ENCODE results near the gene ALDH2.
"Not testable (repeated sequence)": the region's sequence is repeated elsewhere in the genome, so short reads cannot be mapped to it uniquely, and the experiment has no call there.

Gene ALDH2

DNA sequence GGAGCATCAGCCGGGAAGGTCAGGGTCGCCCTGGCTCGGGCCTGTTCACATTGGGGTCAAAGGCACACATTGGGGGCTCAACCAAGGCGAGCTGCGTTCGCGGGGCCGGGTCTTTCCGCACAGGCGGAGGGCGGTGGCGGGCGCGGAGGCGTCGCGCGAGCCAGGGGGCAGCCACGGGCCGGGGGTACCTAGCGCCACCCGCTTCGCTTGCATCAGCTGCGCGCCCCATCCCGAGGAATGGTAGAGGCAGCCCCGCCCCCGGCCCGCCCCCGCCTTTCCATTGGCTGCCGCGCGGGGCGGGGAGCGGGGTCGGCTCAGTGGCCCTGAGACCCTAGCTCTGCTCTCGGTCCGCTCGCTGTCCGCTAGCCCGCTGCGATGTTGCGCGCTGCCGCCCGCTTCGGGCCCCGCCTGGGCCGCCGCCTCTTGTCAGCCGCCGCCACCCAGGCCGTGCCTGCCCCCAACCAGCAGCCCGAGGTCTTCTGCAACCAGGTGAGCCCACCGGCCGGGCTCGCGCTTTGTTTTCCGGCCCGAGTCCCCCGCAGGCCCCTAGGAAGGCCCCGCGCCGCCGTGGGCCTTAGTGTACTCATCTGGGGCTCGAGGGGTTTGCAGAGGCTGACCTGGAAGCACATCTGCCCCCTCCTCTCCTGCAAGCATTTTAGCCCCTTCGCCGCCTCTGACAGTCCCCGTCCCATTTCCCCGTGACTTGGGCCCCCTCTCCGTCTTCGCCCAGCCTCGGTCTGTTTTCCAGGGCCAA, at the start of gene ALDH2:
TSS of gene ALDH2 (plus strand) at position 326 of the 754 bp plus-strand sequence. CDS start at position 376, 50 bp downstream.
- peak; percentile 95 for ATAC-seq
- TF ChIP-seq OSR1 (CRISPR knock-in tag; IDR thresholded peaks at IDR 0.05) (no peak), GLIS3 (CRISPR knock-in tag; IDR thresholded peaks at IDR 0.05) (no peak), ZFP3 (CRISPR knock-in tag; IDR thresholded peaks at IDR 0.05) (no peak), ZNF70 (CRISPR knock-in tag; IDR thresholded peaks at IDR 0.05) (no peak), ZNF8 (CRISPR knock-in tag; IDR thresholded peaks at IDR 0.05) (no peak), CSDC2 (CRISPR knock-in tag; IDR thresholded peaks at IDR 0.05) (no peak)
- TF ChIP-seq, protein P1, sequence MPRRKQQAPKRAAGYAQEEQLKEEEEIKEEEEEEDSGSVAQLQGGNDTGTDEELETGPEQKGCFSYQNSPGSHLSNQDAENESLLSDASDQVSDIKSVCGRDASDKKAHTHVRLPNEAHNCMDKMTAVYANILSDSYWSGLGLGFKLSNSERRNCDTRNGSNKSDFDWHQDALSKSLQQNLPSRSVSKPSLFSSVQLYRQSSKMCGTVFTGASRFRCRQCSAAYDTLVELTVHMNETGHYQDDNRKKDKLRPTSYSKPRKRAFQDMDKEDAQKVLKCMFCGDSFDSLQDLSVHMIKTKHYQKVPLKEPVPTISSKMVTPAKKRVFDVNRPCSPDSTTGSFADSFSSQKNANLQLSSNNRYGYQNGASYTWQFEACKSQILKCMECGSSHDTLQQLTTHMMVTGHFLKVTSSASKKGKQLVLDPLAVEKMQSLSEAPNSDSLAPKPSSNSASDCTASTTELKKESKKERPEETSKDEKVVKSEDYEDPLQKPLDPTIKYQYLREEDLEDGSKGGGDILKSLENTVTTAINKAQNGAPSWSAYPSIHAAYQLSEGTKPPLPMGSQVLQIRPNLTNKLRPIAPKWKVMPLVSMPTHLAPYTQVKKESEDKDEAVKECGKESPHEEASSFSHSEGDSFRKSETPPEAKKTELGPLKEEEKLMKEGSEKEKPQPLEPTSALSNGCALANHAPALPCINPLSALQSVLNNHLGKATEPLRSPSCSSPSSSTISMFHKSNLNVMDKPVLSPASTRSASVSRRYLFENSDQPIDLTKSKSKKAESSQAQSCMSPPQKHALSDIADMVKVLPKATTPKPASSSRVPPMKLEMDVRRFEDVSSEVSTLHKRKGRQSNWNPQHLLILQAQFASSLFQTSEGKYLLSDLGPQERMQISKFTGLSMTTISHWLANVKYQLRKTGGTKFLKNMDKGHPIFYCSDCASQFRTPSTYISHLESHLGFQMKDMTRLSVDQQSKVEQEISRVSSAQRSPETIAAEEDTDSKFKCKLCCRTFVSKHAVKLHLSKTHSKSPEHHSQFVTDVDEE (CRISPR knock-in tag; IDR thresholded peaks at IDR 0.05) = no peak
- TF ChIP-seq, protein P2, sequence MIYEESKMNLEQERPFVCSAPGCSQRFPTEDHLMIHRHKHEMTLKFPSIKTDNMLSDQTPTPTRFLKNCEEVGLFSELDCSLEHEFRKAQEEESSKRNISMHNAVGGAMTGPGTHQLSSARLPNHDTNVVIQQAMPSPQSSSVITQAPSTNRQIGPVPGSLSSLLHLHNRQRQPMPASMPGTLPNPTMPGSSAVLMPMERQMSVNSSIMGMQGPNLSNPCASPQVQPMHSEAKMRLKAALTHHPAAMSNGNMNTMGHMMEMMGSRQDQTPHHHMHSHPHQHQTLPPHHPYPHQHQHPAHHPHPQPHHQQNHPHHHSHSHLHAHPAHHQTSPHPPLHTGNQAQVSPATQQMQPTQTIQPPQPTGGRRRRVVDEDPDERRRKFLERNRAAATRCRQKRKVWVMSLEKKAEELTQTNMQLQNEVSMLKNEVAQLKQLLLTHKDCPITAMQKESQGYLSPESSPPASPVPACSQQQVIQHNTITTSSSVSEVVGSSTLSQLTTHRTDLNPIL (CRISPR knock-in tag; IDR thresholded peaks at IDR 0.05; ENCODE audit: low read depth) = no peak

DNA sequence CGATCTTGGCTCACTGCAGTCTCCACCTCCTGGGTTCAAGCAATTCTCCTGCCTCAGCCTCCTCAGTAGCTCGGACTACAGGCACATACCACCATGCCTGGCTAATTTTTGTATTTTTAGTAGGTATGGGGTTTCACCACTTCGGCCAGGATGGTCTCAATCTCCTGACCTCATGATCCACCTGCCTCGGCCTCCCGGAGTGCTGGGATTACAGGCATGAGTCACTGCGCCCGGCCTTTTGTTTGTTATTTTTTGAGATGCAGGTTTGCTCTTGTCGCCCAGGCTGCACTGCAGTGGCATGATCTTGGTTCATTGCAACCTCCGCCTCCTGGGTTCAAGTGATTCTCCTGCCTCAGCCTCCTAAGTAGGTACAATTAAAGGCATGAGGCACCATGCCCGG, 47.4 kb upstream of the ALDH2 start:
- not testable (repeated sequence) for ATAC-seq

DNA sequence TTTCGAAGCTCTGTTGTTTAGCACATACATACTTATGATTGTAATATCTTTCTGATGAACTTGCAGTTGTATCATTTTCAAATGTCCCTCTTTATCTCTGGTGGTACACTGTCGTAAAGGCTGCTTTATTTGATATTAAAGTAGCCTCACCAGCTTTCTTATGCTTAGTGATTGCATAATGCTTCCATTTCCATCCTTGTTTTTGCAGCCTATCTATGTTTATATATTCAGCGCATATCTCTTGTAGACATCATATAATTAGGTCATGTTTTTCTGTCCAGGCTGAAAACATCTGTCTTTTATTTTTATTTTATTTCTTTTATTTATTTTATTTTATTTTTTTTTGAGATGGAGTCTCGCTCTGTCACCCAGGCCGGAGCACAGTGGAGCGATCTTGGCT, 46.3 kb upstream of the ALDH2 start:
- ATAC-seq = no peak
- TF ChIP-seq ISL1 (CRISPR knock-in tag; IDR thresholded peaks at IDR 0.05) (no peak), ESRRG (CRISPR knock-in tag; IDR thresholded peaks at IDR 0.05) (no peak), TOX (CRISPR knock-in tag; IDR thresholded peaks at IDR 0.05; ENCODE audit: borderline replicate concordance) (no peak), ARNTL (CRISPR knock-in tag; IDR thresholded peaks at IDR 0.05; ENCODE audit: borderline replicate concordance, low read depth) (no peak), BACH2 (CRISPR knock-in tag; IDR thresholded peaks at IDR 0.05; ENCODE audit: borderline replicate concordance) (no peak), CSDC2 (CRISPR knock-in tag; IDR thresholded peaks at IDR 0.05) (no peak), TCF4 (CRISPR knock-in tag; IDR thresholded peaks at IDR 0.05; ENCODE audit: borderline replicate concordance) (peak; percentile 53; the same call in 1 of the 2 replicates), ZNF70 (CRISPR knock-in tag; IDR thresholded peaks at IDR 0.05) (no peak)

DNA sequence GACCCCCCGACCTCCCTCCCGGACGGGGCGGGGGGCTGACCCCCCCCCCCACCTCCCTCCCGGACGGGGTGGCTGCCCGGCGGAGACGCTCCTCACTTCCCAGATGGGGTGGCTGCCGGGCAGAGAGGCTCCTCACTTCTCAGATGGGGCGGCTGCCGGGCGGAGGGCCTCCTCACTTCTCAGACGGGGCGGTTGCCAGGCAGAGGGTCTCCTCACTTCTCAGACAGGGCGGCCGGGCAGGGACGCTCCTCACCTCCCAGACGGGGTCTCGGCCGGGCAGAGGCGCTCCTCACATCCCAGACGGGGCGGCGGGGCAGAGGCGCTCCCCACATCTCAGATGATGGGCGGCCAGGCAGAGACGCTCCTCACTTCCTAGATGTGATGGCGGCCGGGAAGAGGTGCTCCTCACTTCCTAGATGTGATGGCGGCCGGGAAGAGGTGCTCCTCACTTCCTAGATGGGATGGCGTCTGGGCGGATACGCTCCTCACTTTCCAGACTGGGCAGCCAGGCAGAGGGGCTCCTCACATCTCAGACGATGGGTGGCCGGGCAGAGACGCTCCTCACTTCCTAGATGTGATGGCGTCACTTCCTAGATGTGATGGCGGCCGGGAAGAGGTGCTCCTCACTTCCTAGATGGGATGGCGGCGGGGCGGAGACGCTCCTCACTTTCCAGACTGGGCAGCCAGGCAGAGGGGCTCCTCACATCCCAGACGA, 42.9 kb upstream of the ALDH2 start:
- not testable (repeated sequence) for ATAC-seq

DNA sequence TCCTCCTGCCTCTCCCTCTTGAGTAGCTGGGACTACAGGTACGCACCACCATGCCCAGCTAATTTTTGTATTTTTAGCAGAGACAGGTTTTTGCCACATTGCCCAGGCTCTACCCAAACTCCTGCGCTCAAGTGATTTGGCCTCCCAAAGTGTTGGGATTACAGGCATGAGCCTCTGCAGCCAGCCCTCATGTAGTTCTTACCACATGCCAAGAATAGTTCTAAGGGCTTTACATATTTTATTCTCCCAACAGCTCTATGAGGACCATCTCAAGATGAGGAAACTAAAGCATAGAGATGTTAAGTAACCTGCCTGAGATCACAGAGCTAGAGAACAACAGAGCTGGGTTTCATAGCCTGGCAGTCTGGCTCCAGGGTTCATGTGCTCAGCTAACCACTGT, 37.9 kb upstream of the ALDH2 start:
- no peak for TF ChIP-seq SNAI2 (CRISPR knock-in tag; IDR thresholded peaks at IDR 0.05)
- TF ChIP-seq, protein P2 (CRISPR knock-in tag; IDR thresholded peaks at IDR 0.05; ENCODE audit: low read depth) = no peak
- no peak for TF ChIP-seq ZNF70 (CRISPR knock-in tag; IDR thresholded peaks at IDR 0.05)
- TF ChIP-seq GLIS3 (CRISPR knock-in tag; IDR thresholded peaks at IDR 0.05) = no peak
- no peak for TF ChIP-seq ZNF565 (CRISPR knock-in tag; conservative IDR thresholded peaks at IDR 0.05; ENCODE audit: low read depth)
- no peak for TF ChIP-seq CSDC2 (CRISPR knock-in tag; IDR thresholded peaks at IDR 0.05)
- TF ChIP-seq BACH2 (CRISPR knock-in tag; IDR thresholded peaks at IDR 0.05; ENCODE audit: borderline replicate concordance) = no peak
- TF ChIP-seq, protein P1 (CRISPR knock-in tag; IDR thresholded peaks at IDR 0.05) = no peak
- TF ChIP-seq, protein P3, sequence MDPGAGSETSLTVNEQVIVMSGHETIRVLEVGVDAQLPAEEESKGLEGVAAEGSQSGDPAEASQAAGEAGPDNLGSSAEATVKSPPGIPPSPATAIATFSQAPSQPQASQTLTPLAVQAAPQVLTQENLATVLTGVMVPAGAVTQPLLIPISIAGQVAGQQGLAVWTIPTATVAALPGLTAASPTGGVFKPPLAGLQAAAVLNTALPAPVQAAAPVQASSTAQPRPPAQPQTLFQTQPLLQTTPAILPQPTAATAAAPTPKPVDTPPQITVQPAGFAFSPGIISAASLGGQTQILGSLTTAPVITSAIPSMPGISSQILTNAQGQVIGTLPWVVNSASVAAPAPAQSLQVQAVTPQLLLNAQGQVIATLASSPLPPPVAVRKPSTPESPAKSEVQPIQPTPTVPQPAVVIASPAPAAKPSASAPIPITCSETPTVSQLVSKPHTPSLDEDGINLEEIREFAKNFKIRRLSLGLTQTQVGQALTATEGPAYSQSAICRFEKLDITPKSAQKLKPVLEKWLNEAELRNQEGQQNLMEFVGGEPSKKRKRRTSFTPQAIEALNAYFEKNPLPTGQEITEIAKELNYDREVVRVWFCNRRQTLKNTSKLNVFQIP (CRISPR knock-in tag; IDR thresholded peaks at IDR 0.05; ENCODE audit: borderline replicate concordance, low read depth) = no peak
- no peak for TF ChIP-seq RARB (CRISPR knock-in tag; IDR thresholded peaks at IDR 0.05)
- no peak for ATAC-seq
